HL-60/S4 treated with retinoic acid at 250 ng/mL for 4 days and 3 days (cell line): Measurements from ENCODE around the gene CBFA2T3.

Experiments
- in situ Hi-C: fragments of 300-500 bp; cut with MboI; formaldehyde crosslinking; loops from 2 replicates; pipeline ENCODE4 v1.7.0; 2022; ENCODE audit warnings: low sequenced_read_pairs

The CBFA2T3 gene

GRCh38 chr16:88848557-88848956 lies 128.4 kb downstream of the CBFA2T3 start:
- in situ Hi-C loops = no loop called here

DNA sequence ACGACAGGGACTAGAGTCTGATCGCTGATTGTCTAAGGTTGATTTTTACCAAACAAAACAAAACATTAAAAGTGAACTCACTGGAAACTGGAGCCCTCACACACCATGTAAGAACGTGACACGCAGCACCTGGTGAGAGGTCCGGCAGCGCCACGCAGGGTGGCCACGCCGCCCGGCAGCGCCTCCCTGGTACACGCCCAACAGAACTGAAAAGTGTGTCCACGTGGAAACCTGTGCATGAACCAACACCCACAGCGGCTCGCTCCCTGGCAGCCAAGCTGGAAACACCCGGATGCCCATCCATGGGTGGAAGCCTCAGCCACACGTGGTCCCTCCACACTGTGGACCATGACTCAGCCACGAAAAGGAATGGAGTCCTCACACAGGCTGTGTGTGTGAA lies 129.4 kb downstream of the CBFA2T3 start:
- in situ Hi-C loops = no loop called here

GRCh38 chr16:88846088-88846487 lies 130.9 kb downstream of the CBFA2T3 start:
- in situ Hi-C loops = no loop called here

- in situ Hi-C loops = no loop called here
Observed at GRCh38 chr16:88844419-88845036, 132.5 kb downstream of the CBFA2T3 start.

GRCh38 chr16:88843256-88843655 lies 133.8 kb downstream of the CBFA2T3 start:
- in situ Hi-C loops = no loop called here

DNA sequence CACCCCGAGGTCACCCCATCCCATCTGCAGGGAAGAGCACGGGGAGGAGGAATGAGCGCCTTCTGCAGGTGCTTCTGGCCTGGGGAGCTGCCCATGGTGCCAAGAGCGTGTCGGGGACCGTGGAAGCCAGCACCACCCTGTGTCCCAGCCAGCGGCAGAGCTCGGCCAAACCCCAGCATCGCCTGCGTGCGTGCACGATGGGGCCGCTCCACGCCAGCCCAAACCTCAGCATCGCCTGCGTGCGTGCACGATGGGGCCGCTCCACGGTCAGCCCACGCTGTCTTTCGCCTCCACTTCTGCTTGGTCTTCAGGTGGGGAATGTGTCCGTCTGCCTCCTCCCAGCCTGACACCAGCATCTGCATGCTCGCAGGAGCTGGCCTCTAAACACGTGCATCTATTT lies 134.2 kb downstream of the CBFA2T3 start:
- in situ Hi-C loops = no loop called here

- in situ Hi-C loops = no loop called here
Observed at GRCh38 chr16:88842308-88842756, 134.7 kb downstream of the CBFA2T3 start.

GRCh38 chr16:88841521-88842307 lies 135.3 kb downstream of the CBFA2T3 start:
- in situ Hi-C loops = no loop called here

DNA sequence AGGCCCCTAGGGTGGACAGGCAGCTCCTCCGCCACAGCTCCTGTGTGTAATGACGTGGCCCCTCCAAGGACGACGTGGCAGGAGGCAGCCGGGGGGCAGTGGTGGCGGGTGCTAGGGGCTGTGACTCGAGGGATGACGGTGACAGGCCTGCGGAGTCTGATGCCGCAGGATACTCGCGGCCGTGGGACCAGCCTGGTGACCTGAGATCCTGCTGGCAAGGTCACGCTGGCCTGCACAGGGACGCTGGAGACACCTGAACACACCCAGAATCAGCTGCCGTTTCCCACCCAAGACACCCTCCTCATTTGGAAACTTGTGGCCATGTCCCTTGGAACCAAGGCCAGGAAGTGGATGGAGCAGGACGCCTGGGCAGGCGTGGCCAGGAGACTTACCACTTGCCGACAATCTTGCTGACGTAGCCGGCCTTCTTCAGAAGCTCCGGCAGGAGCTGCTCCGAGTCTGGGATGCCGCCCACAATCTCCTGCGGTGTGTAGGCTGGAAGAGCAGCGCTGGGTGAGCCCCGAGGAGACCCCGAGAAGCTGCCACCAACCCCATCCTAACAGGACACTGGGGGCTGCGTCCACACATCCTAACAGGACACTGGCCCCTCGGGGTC lies 136.3 kb downstream of the CBFA2T3 start:
- in situ Hi-C loops = no loop called here

GRCh38 chr16:88839745-88840599 lies 137.0 kb downstream of the CBFA2T3 start:
- in situ Hi-C loops = no loop called here

DNA sequence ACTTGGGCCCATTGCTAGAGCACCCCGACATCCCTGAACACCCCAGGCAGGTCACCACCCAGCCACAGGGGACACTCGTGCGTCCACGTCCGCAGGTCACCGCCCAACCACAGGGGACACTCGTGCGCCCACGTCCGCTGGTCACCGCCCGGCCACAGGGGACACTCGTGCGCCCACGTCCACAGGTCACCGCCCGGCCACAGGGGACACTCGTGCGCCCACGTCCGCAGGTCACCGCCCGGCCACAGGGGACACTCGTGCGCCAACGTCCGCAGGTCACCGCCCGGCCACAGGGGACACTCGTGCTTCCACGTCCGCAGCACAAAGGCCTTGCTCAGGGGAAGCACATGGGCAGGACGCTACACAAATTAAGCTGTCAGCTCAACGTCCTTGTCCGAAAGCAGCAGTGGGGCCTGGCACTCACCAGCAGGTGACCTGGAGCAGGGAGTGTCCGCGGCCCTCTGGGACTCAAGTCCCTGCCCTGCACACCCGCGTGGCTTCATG lies 137.9 kb downstream of the CBFA2T3 start:
- in situ Hi-C loops = no loop called here

DNA sequence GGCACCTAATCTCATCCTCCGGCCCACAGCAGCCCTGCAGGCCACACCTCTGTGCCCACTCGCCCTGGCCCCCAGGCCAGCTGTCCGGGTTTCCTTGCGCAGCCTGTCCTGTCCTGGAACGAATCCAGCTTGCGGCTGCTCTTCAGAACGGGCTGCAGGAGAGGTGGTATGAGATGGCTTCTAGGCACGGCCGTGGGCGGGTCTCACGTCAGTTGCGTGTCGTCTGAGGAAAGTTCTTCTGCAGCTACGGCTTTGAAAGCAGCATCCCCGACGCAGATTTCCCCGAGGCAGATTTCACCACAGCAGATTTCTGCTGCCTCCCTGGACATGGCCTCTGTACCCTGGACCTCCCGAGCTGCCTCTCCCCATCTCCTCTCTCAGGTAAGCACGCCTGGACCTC lies 138.4 kb downstream of the CBFA2T3 start:
- in situ Hi-C loops = no loop called here

GRCh38 chr16:88837806-88838205 lies 139.2 kb downstream of the CBFA2T3 start:
- in situ Hi-C loops = no loop called here

- in situ Hi-C loops = no loop called here
Observed at GRCh38 chr16:88836791-88837190, 140.2 kb downstream of the CBFA2T3 start.

- in situ Hi-C loops = no loop called here
Observed at GRCh38 chr16:88835818-88836217, 141.2 kb downstream of the CBFA2T3 start.

GRCh38 chr16:88835383-88835782 lies 141.6 kb downstream of the CBFA2T3 start:
- in situ Hi-C loops = no loop called here

- in situ Hi-C loops = no loop called here
Observed at GRCh38 chr16:88834670-88835069, 142.3 kb downstream of the CBFA2T3 start.

DNA sequence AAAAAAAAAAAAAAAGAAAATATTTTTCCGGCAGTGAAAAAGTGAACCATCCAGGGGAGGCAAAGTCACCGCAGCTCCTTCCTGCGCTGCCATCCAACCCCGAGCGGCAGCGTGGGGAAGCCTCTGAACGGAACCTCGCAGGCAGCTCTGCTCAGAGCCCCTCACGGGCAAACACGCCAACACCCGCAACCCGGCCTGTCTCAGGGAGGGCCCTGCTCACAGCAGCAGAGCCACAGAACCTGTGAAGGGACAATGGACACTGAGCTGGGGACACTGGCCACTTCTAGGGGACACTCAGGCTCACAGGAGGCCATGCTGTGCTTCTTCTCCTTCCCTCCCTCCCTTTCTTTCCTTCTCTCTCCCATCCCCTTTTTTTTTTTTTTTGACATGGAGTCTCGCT lies 143.9 kb downstream of the CBFA2T3 start:
- in situ Hi-C loops = no loop called here

GRCh38 chr16:88831838-88832237 lies 145.2 kb downstream of the CBFA2T3 start:
- in situ Hi-C loops = no loop called here

DNA sequence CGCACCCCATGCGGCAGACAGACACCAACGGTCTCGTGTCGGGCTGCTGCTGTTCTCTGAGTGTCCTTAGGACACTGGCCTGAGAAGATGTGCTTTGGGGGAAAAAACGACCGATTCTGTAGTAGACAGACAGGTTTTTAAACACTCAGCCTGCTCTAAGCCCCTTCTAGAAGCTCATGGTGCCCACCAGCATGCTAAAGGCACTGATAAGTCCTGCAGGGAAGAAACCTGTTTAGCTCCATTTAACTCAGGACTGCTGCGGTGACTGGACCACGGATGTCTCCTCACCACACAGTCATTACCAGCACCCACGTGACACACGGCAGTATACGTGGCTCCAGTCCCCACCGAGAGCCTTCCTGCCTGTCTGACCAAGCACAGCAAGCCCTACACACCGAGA lies 146.2 kb downstream of the CBFA2T3 start:
- in situ Hi-C loops = no loop called here

DNA sequence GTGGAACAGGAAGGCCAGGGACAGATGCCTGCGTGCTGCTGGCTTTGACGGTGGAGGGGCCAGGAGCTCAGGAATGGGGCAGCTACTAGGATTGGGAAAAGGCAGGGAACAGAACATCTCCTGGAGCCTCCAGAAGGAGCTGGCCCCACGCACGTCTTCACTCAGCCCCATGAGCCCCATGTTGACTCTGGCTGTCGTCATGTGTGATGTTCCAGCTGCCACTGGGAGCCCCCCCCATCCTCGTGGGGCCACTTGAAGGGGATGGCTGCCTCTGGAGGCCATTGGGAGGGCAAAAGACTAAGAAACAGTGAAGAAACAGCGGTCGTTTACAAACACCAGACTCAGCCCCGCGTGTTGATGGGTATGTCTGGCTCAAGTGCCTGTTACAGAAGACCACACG lies 146.7 kb downstream of the CBFA2T3 start:
- in situ Hi-C loops = no loop called here
